Measurements from ENCODE around the gene HLCS. TPM values are rescaled to one million over a fixed set of nuclear protein-coding genes. Genes with fewer than 3 reads are reported as not detected.

Gene HLCS
- total and polyA plus RNA-seq, 10 of the 15 experiments (the other 5 are each of a cell fraction or from before 2014, with no cell fraction given) = 1.5 to 12.7 (median 9.6) TPM

DNA sequence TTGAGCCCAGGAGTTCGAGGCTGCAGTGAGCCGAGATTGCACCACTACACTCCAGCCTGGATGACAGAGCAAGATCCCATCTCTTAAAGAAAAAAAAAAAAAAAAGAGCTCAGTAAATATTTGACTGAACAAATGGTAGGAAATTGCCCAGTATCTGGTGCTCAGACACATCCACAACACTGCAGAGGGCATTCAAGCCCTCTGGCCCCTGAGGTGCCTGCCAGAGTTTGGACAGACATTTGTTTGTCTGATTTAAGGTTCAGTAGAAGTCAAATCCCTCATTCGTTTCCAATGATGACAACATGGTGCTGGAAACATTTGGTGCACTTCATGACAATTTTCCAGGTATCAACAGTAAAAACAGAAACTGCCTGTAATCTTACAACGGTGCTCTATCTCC lies 86.6 kb downstream of the HLCS start (continued):
- no peak for TF ChIP-seq BHLHE40 (IDR thresholded peaks at IDR 0.05; ENCODE audit: borderline replicate concordance in 1 of 2, low read depth in 2 of 2, low read length in 1 of 2)

DNA sequence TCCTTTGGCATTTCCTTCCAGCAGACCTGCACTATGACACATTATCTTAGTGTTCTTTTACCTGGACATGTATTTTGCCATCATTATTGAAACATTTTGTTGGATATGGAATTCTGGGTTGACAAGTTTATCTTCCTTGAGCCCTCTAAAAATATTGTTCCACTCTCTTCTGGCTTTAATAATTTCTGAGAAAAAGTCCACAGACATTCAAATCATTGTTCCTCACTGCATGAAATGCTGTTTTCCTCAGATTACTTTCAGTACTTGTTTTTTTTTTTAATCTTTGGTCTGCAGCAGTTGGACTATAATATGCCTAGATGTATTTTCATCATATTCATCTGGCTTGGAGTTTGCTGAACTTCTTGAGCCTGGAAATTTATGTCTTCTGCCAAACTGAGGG lies 88.7 kb downstream of the HLCS start:
- no peaks in the 10 kb centered on the region for H3K79me2 ChIP-seq (ENCODE audit: control insufficient read depth, insufficient read depth, low read length)
- H3K9me3 ChIP-seq (replicated peaks; ENCODE audit: control insufficient read depth, insufficient read depth, low read length) = no peaks in the 10 kb centered on the region
- no peak overlapping the region for H2AFZ ChIP-seq (ENCODE audit: control insufficient read depth, low read depth, low read length)
- intact Hi-C loops (cut with micrococcal nuclease; ENCODE audit: unreplicated experiment) (no loop called here), in situ Hi-C loops (cut with MboI) (no loop called here)
- no peaks in the 10 kb centered on the region for H3K36me3 ChIP-seq (ENCODE audit: control insufficient read depth in 2 of 2, insufficient read depth in 2 of 2, low read length in 1 of 2)
- ChIA-PET POLR2A (no interaction called here), CTCF (no interaction called here), SMC1A (ENCODE audit: uncharacterized antibody, unreplicated experiment) (interaction anchor here (0.5 kb wide), 1 partner anchor 434 kb away, joined by 3 read pairs; no protein-coding TSS in a partner anchor), RAD21 (ENCODE audit: unreplicated experiment) (interaction anchor here (0.7 kb wide), 1 partner anchor 432 kb away, joined by 3 read pairs; no protein-coding TSS in a partner anchor)
- H3K9ac ChIP-seq (ENCODE audit: control insufficient read depth, insufficient read depth, low read length) = no peak overlapping the region
- no peaks in the 10 kb centered on the region for H3K27me3 ChIP-seq (replicated peaks in 1 of 2; ENCODE audit: control insufficient read depth in 2 of 2, insufficient read depth in 2 of 2, low read length in 1 of 2)
- no peak for DNase-seq (ENCODE audit: low read depth, low spot score)
- 0 out of 2 replicates have a peak, but pooled peaks have one; percentile 28 for TF ChIP-seq CBX5 (IDR thresholded peaks at IDR 0.05; ENCODE audit: low read depth)
- no peak for TF ChIP-seq TCF7 (IDR thresholded peaks at IDR 0.05; ENCODE audit: borderline replicate concordance)
- no peaks in the 10 kb centered on the region for H3K4me1 ChIP-seq (ENCODE audit: control insufficient read depth, insufficient read depth, low read length)
- ATAC-seq = no peak
- no peak overlapping the region for H3K4me3 ChIP-seq
- H3K4me2 ChIP-seq (ENCODE audit: control insufficient read depth, insufficient read depth) = no peak overlapping the region
- H4K20me1 ChIP-seq (ENCODE audit: control insufficient read depth, insufficient read depth) = no peaks in the 10 kb centered on the region
- H3K27ac ChIP-seq (ENCODE audit: control insufficient read depth, insufficient read depth) = no peak overlapping the region
- no TSS peak for BruUV-seq (replicated peaks)
- peak; percentile 7 for FAIRE-seq

DNA sequence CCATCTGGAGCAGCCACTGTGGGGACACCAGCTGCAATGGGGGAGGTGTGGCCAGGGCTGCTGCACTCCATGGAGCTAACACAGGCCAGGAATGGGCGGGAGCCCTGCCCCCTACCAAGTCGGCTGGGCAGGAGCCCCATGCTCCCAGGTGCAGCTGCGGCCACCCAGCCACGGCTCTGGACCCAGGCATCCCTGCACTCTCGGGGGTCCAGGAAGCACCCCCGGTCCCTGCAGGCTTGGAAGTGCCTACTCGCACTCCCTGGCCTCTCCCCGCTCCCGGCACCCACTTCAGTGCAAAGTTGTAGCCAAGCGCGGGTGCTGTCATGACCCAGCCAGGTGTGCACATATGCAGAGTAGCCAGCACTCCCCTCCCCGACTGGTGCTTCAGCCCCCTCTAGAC lies 91.8 kb downstream of the HLCS start:
- no peak for ATAC-seq

More for the DNA sequence above, 91.8 kb downstream of the HLCS start:
- H4K20me1 ChIP-seq (ENCODE audit: control insufficient read depth, insufficient read depth) = no peaks in the 10 kb centered on the region
- TF ChIP-seq, protein P1, sequence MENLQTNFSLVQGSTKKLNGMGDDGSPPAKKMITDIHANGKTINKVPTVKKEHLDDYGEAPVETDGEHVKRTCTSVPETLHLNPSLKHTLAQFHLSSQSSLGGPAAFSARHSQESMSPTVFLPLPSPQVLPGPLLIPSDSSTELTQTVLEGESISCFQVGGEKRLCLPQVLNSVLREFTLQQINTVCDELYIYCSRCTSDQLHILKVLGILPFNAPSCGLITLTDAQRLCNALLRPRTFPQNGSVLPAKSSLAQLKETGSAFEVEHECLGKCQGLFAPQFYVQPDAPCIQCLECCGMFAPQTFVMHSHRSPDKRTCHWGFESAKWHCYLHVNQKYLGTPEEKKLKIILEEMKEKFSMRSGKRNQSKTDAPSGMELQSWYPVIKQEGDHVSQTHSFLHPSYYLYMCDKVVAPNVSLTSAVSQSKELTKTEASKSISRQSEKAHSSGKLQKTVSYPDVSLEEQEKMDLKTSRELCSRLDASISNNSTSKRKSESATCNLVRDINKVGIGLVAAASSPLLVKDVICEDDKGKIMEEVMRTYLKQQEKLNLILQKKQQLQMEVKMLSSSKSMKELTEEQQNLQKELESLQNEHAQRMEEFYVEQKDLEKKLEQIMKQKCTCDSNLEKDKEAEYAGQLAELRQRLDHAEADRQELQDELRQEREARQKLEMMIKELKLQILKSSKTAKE (IDR thresholded peaks at IDR 0.05; ENCODE audit: low read depth, poor library complexity, severe bottlenecking) = no peak
- TF ChIP-seq SMAD5 (IDR thresholded peaks at IDR 0.05; ENCODE audit: low read depth) = no peak
- H3K4me3 ChIP-seq = no peak overlapping the region
- H3K27ac ChIP-seq (ENCODE audit: control insufficient read depth, insufficient read depth) = no peak overlapping the region
- ChIA-PET SMC1A (ENCODE audit: uncharacterized antibody, unreplicated experiment) (no interaction called here), CTCF (interaction anchor here (0.9 kb wide), 1 partner anchor 9 kb away, joined by 3 read pairs; no protein-coding TSS in a partner anchor), RAD21 (ENCODE audit: unreplicated experiment) (no interaction called here), POLR2A (interaction anchor here (0.7 kb wide), 1 partner anchor 185 kb away, joined by 3 read pairs; no protein-coding TSS in a partner anchor)
- no peaks in the 10 kb centered on the region for H3K4me1 ChIP-seq (ENCODE audit: control insufficient read depth, insufficient read depth, low read length)
- WGBS (ENCODE audit: insufficient coverage, insufficient replicate concordance, low lambda C conversion rate, missing lambda C conversion rate) = 85% methylated on average over 12 of the region's 12 CpGs
- BruUV-seq (replicated peaks) = no TSS peak
- intact Hi-C loops (cut with micrococcal nuclease; ENCODE audit: unreplicated experiment) = no loop called here
- FAIRE-seq (no peak), DNase-seq (ENCODE audit: low read depth, low spot score) (no peak)
- in situ Hi-C loops (cut with MboI) = no loop called here
- H3K27me3 ChIP-seq (replicated peaks in 1 of 2; ENCODE audit: control insufficient read depth in 2 of 2, insufficient read depth in 2 of 2, low read length in 1 of 2) = no peaks in the 10 kb centered on the region
- H3K79me2 ChIP-seq (ENCODE audit: control insufficient read depth, insufficient read depth, low read length) = no peaks in the 10 kb centered on the region
- H3K9ac ChIP-seq (ENCODE audit: control insufficient read depth, insufficient read depth, low read length) = no peak overlapping the region
- H3K4me2 ChIP-seq (ENCODE audit: control insufficient read depth, insufficient read depth) = no peak overlapping the region
- H3K36me3 ChIP-seq (ENCODE audit: control insufficient read depth in 2 of 2, insufficient read depth in 2 of 2, low read length in 1 of 2) = no peaks in the 10 kb centered on the region
- H2AFZ ChIP-seq (ENCODE audit: control insufficient read depth, low read depth, low read length) = no peak overlapping the region
- H3K9me3 ChIP-seq (replicated peaks; ENCODE audit: control insufficient read depth, insufficient read depth, low read length) = no peaks in the 10 kb centered on the region

All from GM12878 (cell line).